Astrocyte of the spinal cord (primary cell): ENCODE measurements around the gene ZNF433.

Experiments used
- DNase-seq: peaks from one replicate; pipeline ENCODE4 v3.0.0; 2011; ENCODE audit warnings: low read depth, low spot score
- H3K4me3 ChIP-seq: 2 replicates; pipeline ENCODE4 v1.5.1; 2011; ENCODE audit warnings: low read depth, mild to moderate bottlenecking, low read length, moderate library complexity
- in situ Hi-C: cut with HindIII; loops from 2 replicates; pipeline ENCODE4 v1.10.0; 2017; ENCODE audit warnings: low sequenced_read_pairs
- TF ChIP-seq, protein P1 (sequence below): IDR thresholded peaks from 2 replicates; pipeline ENCODE4 v1.5.1; 2012; ENCODE audit warnings: low read depth, mild to moderate bottlenecking, low read length, inconsistent platforms

ZNF433 gene

DNA sequence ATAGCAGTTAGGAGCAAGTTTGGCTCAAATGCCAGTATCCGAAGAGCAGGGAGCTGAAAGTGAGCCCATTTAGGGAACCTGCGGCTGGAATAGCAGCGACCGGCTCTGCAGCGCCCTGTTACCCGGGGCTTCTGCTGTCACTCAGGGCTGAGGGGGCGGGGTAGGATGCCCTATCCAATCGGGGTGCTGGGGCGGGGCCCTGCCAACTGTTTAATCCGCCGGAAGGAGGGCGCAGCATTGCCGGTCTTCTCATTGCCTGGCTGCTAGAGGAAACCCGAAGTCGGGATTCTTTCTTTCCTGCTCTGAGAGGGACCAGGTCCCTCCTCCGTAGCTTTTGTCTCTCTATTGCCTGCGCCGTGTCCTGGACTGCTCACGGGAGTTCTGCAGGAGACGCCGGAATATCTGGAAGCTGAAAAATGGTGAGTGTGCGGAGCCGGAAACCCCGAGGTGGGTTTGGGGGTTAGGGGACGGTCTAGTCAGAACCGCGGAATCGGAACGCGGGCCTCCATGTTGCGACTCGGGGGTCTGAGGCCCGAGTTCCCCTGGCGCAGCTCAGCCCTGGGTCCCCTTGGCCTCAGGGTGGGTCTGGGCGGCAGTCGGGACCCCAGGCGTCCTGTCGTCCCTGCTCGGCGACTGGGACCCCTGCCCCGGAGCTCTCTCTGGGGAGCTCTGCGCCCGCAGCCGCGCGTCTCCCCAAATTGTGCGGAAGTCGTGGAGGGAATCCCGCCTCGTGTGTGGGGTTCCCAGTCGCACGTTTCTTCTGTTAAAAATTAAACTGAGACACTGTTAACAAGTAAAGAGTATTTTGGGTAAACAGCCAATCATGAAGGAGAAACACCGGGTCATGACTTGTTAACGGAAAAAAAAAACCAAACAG, 47.8 kb downstream of the ZNF433 start:
- peak overlapping the region; percentile 81 for H3K4me3 ChIP-seq
- DNase-seq, result peak; percentile 94
- TF ChIP-seq, protein P1, sequence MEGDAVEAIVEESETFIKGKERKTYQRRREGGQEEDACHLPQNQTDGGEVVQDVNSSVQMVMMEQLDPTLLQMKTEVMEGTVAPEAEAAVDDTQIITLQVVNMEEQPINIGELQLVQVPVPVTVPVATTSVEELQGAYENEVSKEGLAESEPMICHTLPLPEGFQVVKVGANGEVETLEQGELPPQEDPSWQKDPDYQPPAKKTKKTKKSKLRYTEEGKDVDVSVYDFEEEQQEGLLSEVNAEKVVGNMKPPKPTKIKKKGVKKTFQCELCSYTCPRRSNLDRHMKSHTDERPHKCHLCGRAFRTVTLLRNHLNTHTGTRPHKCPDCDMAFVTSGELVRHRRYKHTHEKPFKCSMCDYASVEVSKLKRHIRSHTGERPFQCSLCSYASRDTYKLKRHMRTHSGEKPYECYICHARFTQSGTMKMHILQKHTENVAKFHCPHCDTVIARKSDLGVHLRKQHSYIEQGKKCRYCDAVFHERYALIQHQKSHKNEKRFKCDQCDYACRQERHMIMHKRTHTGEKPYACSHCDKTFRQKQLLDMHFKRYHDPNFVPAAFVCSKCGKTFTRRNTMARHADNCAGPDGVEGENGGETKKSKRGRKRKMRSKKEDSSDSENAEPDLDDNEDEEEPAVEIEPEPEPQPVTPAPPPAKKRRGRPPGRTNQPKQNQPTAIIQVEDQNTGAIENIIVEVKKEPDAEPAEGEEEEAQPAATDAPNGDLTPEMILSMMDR, result no peak
- in situ Hi-C loops, result no loop called here

DNA sequence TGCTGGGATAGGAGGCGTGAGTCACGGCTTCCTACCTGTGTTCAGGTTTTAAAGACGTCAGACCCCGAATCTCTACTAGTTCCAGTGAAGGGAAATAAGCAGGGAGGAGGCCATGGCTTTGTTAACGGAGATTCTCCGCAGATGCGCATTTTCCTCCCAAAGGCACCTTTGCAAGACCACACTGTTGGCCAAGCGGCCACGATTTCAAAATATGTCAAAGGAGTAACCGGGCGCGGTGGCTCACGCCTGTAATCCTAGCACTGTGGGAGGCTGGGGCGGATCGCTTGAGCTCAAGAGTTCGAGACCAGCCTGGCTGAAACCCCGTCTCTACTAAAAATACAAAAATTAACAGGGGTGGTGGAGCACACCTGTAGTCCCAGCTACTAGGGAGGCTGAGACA, 48.7 kb downstream of the ZNF433 start:
- TF ChIP-seq, protein P1, result no peak
- no peak for DNase-seq
- in situ Hi-C loops, result no loop called here

DNA sequence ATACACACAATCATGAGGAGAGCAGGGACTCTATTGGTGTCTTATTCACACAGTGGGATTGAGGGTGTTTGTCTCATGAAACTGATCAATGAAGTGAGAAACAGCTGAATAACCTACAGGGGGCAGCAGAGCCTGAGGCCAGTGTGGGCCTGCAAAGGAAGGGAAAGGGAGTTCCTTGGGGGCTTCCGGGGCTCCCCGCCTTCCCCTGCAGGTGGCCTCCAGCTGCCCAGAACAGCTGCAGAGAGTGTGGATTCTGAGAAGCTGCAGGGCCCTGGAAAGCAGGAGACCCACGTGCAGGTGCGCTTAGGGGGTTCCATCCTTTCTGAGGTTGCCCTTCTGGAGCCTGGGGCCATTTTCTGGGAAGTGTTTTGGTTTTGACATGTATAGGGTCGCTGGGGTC, 50.5 kb downstream of the ZNF433 start:
- no peak overlapping the region for H3K4me3 ChIP-seq
- in situ Hi-C loops, result no loop called here
- no peak for DNase-seq
- TF ChIP-seq, protein P1, result no peak

More for the DNA sequence above, 48.7 kb downstream of the ZNF433 start:
- no peak overlapping the region for H3K4me3 ChIP-seq

DNA sequence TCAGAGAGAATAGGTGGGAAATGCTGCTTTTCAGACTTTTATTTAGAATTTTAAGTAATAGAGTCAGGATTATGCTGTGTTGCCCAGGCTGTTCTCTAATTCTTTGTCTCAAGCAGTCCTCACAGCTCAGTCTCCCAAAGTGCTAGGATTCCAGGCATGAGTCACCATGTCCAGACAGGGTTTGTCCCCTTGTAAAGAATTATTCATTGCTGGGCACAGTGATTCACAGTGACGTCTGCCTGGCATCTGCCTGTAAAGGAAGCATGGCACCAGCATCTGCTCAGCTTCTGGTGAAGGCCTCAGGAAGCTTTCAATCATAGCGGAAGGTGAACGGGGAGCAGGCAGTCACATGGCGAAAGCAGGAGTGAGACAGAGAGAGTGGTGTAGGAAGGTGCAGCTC, 53.0 kb downstream of the ZNF433 start:
- TF ChIP-seq, protein P1, result no peak
- H3K4me3 ChIP-seq, result no peak overlapping the region
- in situ Hi-C loops, result no loop called here
- DNase-seq, result no peak

DNA sequence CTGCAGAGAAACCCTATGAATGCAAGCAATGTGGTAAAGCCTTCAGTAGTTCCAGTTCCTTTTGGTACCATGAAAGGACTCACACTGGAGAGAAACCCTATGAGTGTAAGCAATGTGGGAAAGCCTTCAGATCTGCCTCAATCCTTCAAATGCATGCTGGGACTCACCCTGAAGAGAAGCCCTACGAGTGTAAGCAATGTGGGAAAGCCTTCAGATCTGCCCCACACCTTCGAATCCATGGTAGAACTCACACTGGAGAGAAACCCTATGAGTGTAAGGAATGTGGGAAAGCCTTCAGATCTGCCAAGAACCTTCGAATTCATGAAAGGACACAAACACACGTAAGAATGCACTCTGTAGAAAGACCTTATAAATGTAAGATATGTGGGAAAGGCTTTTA, 56.0 kb downstream of the ZNF433 start:
- H3K4me3 ChIP-seq, result no peak overlapping the region
- in situ Hi-C loops, result no loop called here
- DNase-seq, result no peak
- TF ChIP-seq, protein P1, result no peak

DNA sequence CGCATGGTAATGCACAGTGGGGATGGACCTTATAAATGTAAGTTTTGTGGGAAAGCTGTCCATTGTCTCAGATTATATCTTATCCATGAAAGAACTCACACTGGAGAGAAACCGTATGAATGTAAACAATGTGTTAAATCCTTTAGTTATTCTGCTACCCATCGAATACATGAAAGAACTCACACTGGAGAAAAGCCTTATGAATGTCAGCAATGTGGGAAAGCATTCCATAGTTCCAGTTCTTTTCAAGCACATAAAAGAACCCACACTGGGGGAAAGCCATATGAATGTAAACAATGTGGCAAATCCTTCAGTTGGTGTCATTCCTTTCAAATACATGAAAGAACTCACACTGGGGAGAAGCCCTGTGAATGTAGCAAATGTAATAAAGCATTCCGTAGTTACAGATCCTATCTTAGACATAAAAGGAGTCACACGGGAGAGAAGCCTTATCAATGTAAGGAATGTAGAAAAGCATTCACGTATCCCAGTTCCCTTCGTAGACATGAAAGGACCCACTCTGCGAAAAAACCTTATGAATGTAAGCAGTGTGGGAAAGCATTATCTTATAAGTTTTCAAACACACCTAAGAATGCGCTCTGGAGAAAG, 56.9 kb downstream of the ZNF433 start:
- no peak overlapping the region for H3K4me3 ChIP-seq
- TF ChIP-seq, protein P1, result no peak
- no peak for DNase-seq
- in situ Hi-C loops, result no loop called here
